Fibroblast of upper back skin (primary cell): ENCODE results near the gene MRAP2.

Experiments used
- DNase-seq: peaks from one replicate; pipeline ENCODE4 v3.0.0-alpha.2; 2013

The MRAP2 gene, protein sequence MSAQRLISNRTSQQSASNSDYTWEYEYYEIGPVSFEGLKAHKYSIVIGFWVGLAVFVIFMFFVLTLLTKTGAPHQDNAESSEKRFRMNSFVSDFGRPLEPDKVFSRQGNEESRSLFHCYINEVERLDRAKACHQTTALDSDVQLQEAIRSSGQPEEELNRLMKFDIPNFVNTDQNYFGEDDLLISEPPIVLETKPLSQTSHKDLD

DNA sequence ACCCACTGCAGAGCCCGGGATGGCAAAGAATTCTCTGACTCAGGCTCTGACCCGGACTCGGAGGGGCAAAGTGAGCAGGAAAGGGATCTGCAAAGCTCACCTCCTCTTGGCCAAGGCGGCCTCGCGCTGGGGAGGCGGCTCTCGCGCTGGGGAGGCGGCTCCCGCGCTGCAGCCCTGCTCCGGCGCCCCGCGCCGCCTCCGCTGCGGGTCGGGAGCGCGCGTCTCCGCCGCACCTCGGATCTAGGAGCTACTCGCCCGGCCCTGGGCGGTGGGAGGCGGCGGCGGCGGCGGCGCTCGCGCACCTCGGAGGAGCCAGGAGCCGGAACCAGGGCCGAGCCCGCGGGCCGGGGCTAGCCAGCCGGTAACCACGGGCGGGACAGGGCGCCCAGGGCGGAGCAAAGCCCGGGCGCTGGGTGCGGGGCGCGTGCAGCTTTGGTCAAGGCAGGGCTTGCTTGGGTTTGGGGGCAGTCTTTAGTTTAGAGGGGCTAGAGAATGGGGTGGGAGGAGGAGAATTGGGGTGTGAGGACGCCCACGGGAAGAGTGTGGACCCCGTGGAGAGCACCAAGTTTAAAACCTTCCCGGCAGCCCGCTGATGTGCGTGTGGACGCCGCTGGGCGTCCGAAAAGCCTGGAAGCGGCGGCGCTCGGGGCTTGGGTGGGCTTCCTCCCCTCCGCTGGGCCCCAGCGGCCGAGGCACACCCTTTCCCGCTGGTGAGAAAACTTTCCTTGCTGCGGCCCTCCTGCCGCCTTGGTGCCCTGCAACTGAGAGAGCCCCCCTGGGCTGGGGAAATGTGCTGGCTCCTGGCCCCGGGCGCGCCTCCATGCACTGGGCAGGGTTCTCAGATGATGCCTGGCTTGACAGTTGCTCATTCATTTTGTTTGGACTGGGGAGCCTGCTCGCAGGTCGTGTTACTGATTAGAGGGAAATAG, at the start of gene MRAP2:
Gene MRAP2, plus strand, starts transcription at position 250 of the 929 bp plus-strand sequence. CDS start 21,547 bp downstream, outside the sequence.
- DNase-seq = no peak

DNA sequence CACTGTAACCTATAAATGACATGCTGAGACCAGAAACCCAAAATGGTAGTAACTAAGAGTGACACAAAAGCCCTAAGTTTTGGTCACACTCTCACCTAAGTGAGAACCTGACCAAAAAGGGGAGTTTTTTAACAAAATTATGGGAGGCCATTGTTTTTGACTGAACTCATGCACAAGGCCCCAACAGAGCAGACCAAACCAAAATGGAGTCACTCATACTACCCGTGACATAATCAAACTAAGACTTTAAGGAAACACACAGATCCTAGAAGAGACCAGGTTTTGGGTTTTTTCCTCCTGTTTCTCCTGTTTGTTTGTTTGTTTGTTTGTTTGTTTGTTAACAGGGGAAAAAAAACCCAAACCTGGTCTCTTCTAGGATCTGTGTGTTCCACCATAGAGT, 49.2 kb upstream of the MRAP2 start:
- no peak for DNase-seq

DNA sequence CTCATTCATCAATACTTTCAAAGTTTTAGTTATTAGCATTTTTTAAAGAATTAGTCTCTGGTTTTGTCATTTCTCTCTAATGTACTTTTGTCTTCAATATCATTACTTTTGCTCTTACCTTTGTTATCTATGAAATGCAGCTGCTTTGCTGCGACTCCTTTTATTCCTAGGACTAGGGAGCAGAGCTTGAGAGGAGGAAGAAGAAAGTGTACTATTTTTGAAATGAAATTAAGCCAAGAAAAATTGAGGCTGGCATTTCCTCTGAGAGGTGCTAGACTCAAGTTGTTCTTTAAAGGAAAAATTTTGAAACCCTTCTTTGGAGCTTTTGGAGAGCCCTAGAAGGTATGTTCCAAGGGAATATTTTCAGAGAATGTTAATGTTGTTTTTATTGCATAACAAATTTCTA, 48.3 kb upstream of the MRAP2 start:
- DNase-seq = no peak

DNA sequence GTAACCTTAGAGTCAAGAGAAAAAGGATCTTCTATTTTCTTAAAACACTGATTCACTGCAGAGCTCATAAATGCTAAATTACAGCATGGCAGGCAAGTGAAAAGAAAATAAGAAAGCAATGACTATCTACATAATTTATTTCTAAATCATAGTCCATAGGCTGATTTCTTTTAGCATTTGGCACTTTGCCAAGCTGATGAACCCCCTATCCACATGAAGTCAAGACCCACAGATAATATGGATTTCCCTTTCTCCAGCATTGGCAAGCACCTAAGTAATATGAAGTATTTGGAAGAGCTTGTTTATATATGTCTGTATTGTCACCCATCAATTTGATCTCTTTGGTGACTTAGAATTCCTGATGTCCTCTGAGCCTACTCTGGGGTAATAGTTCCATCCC, 47.9 kb upstream of the MRAP2 start:
- no peak for DNase-seq

DNA sequence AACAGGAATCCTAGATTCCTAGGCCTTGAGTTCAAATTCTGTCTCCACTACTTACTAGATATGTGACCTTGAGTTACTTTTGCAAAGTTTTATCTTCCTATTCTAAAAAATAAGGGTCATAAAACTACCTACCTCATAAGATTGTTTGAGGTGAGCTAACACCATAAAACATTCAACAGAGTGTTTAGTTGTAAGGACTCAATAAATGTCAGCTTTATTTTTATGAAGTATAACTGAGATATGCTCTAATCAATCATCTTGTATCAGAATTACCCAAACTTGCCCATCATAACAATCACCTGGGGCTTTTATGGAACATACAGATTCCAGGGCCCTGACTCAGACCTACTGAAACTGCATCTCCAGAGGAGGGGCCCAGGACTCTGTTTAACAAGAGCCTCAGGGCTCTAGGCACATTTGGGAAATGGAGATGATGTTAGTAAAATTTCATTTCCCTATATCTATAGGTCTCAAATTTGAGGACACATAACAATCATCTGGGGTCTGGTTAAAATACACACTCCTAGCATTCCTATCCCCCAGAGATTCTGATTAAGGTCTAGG, 35.5 kb upstream of the MRAP2 start:
- no peak for DNase-seq

DNA sequence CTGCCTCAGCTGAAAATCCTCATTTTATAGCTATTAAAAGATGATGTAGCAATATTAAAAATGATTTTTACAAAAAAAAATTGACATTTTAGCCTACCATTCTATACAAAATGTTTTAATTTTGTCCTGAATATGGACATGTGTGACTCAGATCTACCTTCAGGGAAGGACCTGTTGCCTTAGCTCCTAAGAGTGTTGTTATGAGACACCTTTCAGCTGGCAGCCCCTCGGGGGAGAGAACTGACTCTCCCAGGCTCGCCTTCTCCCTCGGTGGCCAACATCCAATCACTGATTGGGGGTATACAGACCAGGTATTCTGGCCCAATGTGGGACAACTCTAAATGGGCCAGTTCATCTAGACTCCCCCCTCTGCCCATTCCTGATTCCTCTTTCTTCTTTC, 32.5 kb upstream of the MRAP2 start:
- no peak for DNase-seq

DNA sequence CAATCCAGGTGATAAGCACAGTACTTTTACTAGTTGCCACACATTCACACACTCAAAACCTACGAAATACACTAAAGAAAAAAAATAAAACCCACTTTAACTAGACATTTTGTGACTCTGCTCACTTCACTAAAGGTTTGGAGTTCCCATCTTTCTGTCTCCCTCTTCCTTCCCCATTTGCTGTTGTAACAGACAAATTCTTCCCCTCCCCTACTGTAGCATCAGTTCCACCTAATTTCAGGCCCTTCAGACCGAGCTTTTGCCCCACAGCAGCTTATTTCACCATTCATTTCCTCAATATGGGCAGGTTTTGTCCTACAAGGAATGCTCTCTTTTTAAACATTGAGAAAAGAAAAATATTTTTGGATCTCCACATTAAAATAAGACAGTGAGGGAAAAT, 31.3 kb upstream of the MRAP2 start:
- DNase-seq = no peak

DNA sequence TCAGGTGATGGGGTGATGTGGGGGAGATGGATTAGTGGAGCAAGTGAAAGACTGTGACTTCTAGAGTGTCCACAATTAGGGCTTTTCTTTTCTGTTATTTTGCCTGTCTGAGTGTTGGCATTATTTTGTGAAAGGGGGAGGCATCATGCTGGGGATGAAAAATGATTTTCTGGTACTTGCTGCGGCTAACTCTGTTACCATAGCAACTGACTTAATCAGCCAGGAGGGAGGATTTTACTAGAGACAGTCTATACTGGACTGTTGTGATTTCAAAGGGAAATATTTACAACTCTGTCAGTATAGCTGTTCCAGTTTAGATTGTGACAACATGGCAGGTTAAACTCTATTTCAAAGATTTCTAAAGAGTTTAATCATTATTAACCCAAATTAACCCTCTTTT, 30.4 kb upstream of the MRAP2 start:
- no peak for DNase-seq

DNA sequence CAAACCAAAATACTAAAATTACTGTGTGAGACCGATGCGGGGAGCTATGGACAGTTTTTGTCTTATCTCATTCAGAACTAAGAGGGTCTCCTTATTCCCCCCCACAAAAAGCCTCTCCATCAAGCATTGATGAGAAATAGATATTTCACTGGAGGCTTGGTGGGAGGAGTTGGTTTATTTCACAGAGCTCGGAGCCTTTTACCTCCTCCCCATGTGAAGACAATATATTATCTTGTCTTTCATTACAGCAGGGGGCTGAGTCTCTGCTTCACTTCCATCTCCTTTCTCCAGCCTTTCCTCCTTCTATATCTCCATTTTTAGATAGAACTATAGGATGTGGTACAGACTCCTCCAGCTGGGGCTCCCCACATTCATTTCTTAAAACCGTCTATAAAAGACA, 29.9 kb upstream of the MRAP2 start:
- no peak for DNase-seq

DNA sequence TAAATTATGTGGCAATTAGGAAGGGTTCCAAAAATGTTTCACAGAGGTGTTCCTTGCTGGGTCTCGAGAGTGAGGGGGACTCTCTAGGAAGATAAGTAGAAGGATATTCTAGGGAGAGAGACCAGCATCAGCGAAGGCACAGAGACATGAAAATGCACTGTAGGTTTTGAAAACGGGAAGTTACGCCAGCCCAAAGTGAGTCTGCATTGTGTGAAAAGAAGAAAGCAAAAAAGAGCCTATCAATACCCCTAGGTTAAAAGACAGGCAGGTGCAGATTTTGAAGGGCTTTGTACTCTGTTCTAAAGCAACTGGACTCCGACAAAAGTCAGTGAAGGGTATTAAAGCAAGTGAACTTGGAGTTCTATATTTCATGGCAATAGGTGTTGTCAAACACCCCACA, 25.7 kb upstream of the MRAP2 start:
- DNase-seq = no peak

DNA sequence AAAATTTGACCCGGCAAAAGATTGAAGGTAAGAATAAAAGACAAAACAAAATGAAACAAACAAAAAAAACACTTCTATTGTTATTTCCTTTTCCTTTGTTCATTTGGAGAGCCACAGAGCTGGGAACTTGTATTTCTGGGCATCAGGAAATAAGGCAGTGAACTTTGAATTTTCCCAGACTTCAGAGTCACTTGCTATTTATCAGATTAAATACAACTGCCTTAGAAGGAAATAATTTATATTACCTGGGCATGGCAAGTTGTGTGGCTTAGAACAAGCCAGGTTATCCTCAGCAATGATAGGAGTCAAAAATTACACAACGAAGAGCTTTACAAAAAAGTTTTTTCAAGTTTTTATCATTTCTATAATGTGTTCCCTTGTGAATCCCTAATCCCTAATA, 20.2 kb upstream of the MRAP2 start:
- no peak for DNase-seq

DNA sequence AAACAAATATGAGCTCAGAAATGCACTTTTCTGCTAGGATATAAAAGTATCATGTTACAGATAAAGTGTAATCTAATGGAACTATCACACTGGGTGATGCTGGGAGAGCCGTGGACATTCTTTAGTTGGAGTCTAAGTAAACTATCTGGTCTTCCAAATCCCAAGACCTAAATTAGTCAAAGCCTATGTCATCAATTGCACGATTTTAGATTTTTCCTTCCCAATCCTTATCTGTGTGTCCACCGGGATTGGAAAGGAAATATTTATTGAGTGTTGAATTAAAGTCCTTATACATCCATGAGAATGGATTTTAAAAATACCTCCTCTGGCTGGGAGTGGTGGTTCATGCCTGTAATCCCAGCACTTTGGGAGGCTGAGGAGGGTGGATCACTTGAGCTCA, 19.6 kb upstream of the MRAP2 start:
- DNase-seq = no peak

DNA sequence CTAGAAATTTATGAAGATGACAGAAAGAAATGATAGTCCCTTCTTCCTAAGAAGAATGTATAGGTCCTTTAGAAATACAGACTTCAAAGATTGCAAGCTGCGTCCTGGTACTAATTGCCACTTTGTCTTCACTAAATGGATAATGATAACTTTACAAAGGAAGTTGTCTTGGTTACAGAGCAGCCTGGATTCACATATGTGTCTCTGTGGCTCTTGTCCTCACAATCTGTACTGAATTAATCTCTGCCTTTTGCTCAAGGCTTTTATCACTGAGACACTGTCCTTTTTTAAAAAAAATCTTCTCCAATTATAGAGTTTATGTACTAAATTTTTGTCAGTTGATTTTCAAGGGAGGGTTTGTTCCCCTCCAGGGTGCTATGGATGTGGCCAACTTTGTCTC, 17.5 kb upstream of the MRAP2 start:
- DNase-seq = no peak

DNA sequence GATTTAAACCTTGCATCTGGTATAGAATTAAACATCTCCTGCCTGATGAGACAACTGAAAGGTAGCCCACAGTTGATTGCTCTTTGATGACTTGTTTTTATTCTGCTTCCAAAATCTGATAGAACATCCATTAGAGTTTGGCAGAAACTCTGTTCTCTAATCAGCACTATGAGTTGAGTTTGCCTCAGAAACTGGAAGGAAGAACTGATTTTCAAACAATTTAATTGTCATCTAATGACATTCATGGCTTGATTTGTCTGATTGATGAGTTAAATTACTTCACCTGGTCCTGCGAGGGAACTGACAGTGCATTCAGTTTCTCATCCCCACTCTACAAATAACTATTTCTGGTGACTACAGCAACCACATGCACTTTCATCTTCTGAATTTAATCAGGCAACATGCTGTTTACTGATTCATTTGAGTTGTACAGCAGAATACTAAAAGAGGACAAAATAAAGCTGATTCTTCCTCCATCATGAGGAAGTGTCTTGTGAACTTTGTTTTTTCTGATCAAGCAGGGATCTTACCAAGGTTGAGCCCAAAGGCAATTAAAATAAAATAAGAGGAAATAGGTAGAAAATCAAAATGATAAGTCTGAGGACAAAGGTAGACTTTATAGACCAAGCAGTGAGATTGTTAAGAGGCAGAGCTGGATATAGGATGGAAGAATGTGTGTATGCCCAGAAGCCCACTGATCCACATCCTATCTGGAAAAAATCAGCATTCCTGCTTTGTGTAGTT, 15.7 kb upstream of the MRAP2 start:
- no peak for DNase-seq

DNA sequence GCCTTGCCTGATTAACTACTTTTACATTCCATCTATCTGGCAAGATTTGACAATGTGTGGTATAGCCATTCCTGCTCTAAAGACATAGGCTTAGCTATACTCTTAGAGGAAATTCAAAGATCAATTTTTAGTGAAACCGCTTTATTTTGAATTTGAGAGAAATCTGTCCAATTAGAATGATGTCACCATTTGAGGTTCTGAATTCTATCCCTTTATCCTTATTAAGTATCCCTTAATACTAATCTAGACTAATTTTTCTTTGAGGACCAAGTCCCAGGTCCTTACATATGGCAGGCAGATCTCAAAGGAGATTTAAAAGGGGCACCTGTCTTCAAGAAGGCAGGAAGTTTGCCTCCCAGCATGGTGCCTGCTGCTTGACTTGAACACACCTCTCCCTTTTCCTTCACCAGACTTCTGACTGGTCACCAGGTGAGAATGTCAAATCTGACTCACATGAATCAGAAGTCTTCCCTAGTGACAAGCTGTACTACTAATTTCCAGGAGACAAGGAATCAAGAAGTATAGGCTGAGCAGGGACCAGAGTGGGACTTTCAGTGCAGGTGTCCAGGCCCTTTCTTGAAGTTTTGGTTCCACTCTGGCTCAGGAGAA, 15.0 kb upstream of the MRAP2 start:
- DNase-seq = no peak

DNA sequence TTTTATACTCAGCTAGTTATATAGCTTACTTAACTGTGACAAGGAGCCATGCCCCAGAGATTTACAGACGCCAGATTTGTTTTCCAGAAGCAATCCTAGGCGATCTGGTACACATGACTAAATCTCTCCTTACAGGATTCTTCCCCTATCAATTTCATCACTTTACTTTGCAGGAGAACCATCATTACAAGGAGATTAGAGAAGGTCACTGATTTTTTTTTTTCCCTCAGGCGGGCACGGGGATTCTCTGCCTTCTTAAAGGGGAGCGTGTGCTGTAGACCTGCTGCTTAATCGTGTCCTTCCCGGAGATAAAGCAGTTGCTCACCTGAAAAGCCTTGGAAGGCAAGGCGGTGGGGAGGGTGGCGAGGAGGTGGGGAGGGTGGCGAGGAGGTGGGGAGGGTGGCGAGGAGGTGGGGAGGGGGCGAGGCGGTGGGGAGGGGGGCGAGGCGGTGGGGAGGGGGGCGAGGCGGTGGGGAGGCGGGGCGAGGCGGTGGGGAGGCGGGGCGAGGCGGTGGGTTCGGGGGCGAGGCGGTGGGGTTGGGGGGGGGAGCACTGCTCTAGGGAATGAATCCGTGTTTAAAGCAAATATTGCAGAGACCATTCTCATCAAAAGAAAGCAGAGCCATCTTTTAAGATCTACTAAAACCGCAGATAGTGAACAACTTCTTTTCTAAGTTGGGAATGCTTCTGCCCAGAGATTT, 14.3 kb upstream of the MRAP2 start:
- no peak for DNase-seq

DNA sequence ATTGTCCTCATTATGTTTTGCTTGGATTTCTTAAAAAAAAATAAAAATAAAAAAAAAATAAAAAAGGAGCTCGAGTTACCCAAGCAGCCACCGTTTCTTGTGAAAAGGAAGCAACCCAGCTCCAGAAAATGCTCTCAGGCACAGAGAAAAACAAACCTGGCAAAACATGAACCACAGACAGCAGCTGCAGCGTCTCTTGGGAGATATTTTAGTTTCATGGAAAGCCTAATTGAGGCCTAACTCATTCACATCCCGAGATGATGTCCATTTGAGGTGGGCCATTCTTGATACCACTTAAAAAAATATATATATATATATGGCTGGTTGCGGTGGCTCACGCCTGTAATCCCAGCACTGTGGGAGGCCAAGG, 13.7 kb upstream of the MRAP2 start:
- no peak for DNase-seq

DNA sequence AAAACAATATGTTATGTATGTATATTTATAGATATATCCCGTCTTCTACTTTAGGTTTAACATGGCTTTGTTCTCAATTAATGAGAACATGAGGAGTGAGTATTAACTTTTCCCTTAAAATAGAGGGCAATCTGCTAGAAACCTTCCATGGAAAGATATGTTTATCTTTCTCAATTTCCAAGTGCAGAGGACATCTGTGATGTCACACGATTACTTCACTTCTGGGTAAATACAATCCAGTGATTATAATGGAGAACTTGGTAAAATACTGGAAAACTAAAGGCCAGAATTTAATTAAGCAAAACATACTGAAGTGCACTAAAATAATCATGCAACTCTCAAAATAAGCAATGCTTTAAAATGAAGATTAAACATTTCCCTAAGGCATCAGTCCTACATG, 11.9 kb upstream of the MRAP2 start:
- no peak for DNase-seq

DNA sequence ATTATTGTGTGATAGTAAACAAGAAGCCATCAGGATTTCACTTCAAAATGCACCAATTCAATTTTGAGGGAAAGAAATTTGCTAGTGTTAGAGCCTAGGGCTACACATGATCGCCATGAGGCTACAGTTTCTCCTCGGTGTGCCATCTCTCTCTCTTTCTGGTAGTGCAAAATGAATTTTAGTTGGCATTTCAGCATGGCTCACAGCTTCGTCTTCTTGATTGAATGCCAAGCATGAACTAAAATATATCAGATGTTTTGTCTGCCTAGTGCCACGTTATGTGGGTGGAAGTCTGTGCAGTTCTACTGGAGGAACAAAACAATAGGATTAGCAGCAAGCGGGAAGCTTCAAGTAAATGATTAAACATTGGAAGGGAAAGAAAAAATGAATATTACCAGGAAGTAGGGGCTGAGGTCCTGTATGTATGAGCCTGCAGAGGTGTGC, 6.8 kb upstream of the MRAP2 start:
- no peak for DNase-seq

DNA sequence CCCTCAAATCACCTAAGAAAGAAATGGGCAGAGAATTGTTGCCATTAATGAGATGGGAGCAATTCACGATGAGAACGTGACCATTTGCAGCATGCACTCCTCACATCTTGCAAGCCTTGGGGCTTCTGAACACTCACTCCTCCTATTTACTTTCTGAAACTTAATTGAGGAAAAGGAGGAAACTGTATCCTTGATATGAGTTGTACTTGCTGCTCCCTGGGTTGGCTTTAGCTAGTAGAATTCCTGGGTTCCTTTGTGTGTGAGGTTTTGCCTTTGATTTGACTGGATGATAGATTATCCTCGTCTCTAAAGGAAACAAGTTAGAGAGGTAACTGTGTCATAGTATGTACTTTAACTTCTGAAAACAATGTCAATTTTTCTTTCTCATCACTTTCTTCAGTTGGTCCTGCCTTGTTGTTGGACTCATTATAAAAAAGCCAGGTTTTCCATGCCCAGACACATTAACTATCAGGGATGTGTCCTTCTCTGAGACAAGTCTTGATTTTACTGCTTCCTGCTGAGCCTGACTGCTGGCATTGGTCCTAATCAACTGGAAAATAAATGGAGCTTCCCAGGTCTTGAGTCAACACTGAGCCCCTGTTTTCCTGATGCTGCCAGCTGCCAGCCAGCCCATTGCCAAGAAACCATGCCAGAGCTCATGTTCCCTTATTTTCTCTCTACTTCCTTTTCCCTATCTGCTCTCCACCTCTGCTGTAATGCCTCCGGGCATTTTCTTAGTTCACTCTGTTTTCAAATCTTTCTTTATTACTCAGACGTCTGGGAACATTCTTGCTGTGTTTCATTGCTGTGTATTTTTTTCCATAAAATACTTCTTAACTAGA, 6.0 kb upstream of the MRAP2 start:
- DNase-seq = no peak

DNA sequence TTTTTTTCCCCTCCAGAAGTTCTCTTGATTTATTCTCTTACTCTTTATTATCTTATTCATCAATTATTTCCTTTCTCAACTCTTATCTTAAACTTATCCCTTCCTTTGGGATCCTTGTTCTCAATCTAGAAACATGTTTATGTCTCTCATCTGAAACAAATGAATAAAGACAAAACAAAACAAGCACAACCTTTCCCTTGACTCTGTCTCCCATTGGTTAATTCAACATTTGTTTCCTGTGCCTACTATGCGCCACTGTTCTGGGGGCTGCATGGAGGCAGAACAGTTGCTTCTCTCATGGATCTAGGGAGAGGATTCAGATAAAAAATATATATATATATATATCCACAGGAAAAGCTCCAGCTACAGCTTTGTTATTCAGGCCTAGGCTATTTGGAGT, 5.2 kb upstream of the MRAP2 start:
- no peak for DNase-seq
